OCI-LY1 (cell line): ENCODE results near the gene GFRA4.

ENCODE experiments used
- H2AFZ ChIP-seq: fragments of 200-600 bp; sonication (generic), shearing (Covaris generic); 2 replicates; pipeline ENCODE4 v1.6.0; 2014; ENCODE audit warnings: antibody characterized with exemption, mild to moderate bottlenecking, low read length
- H3F3A ChIP-seq: fragments of 200-600 bp; sonication (generic), shearing (Covaris generic); 2 replicates; pipeline ENCODE4 v1.6.0; 2014; ENCODE audit warnings: mild to moderate bottlenecking, antibody characterized with exemption, low read length, moderate library complexity; ENCODE audit not compliant: insufficient read depth
- H3K27ac ChIP-seq: fragments of 200-600 bp; sonication (generic); 2 replicates; pipeline ENCODE4 v1.5.1; 2014; ENCODE audit warnings: low read length, mixed run types, mild to moderate bottlenecking, low read depth; ENCODE audit not compliant: poor library complexity, severe bottlenecking
- H3K27me3 ChIP-seq: fragments of 200-600 bp; sonication (generic); 2 replicates; pipeline ENCODE4 v1.6.0; 2014; ENCODE audit warnings: antibody characterized with exemption, mild to moderate bottlenecking, low read length, moderate library complexity; ENCODE audit not compliant: insufficient read depth
- H3K36me3 ChIP-seq: fragments of 200-600 bp; sonication (generic); 2 replicates; pipeline ENCODE4 v1.6.1; 2014; ENCODE audit warnings: mild to moderate bottlenecking, antibody characterized with exemption, low read length, moderate library complexity, mixed read lengths; ENCODE audit not compliant: insufficient read depth
- H3K4me1 ChIP-seq: fragments of 200-600 bp; sonication (generic); 2 replicates; pipeline ENCODE4 v1.5.1; 2014; ENCODE audit warnings: mild to moderate bottlenecking, low read length, moderate library complexity; ENCODE audit not compliant: insufficient read depth, severe bottlenecking
- H3K4me2 ChIP-seq: fragments of 200-600 bp; sonication (generic), shearing (Covaris generic); 2 replicates; pipeline ENCODE4 v1.6.1; 2014; ENCODE audit warnings: low read length
- H3K4me3 ChIP-seq: fragments of 200-600 bp; sonication (generic); 2 replicates; pipeline ENCODE4 v1.5.1; 2014; ENCODE audit warnings: low read length, low read depth, mild to moderate bottlenecking, mixed read lengths; ENCODE audit not compliant: poor library complexity, severe bottlenecking
- H3K79me2 ChIP-seq: fragments of 200-600 bp; shearing (Covaris generic); 2 replicates; pipeline ENCODE4 v1.6.1; 2016; ENCODE audit warnings: mixed run types, low read length, mixed read lengths; ENCODE audit not compliant: insufficient read depth
- H3K9ac ChIP-seq: fragments of 200-600 bp; sonication (generic), shearing (Covaris generic); 2 replicates; pipeline ENCODE4 v1.6.1; 2014; ENCODE audit warnings: mild to moderate bottlenecking, low read length, mixed read lengths
- H3K9me2 ChIP-seq: fragments of 200-600 bp; sonication (generic), shearing (Covaris generic); 2 replicates; pipeline ENCODE4 v1.6.1; 2014; ENCODE audit warnings: low read depth, mild to moderate bottlenecking, low read length, mixed read lengths
- H3K9me3 ChIP-seq: fragments of 200-600 bp; shearing (Covaris generic); 2 replicates; pipeline ENCODE4 v1.6.1; 2014; ENCODE audit warnings: low read length, mixed read lengths
- H4K20me1 ChIP-seq: fragments of 200-600 bp; sonication (generic), shearing (Covaris generic); 2 replicates; pipeline ENCODE4 v1.6.0; 2016; ENCODE audit warnings: mild to moderate bottlenecking, low read length; ENCODE audit not compliant: insufficient read depth
- CTCF ChIP-seq: fragments of 200-600 bp; sonication (generic), shearing (Covaris generic); IDR thresholded peaks from 2 replicates; pipeline ENCODE4 v1.5.1; 2017; ENCODE audit warnings: mild to moderate bottlenecking, antibody characterized with exemption, low read length, moderate library complexity, mixed read lengths
- EZH2 ChIP-seq: fragments of 200-600 bp; sonication (generic), shearing (Covaris generic); IDR thresholded peaks from 2 replicates; pipeline ENCODE4 v1.8.0; 2017; ENCODE audit warnings: borderline replicate concordance, mixed run types, mild to moderate bottlenecking, antibody characterized with exemption, low read length, moderate library complexity, mixed read lengths

GFRA4 gene

GRCh38 chr20:3685341-3685740 is 22.1 kb upstream of the GFRA4 start:
- H3K27me3 ChIP-seq: peaks cover 6% of the 10 kb centered on the region
- no peaks in the 10 kb centered on the region for H3K9me2 ChIP-seq
- no peak overlapping the region for H3K27ac ChIP-seq
- H3K4me2 ChIP-seq: no peak overlapping the region
- H4K20me1 ChIP-seq: no peaks in the 10 kb centered on the region
- H3K9ac ChIP-seq: no peak overlapping the region
- TF ChIP-seq EZH2 (no peak), CTCF (no peak)
- no peak overlapping the region for H3K4me3 ChIP-seq
- H3K79me2 ChIP-seq: no peaks in the 10 kb centered on the region
- no peaks in the 10 kb centered on the region for H3K9me3 ChIP-seq
- H3F3A ChIP-seq: no peaks in the 10 kb centered on the region
- H3K4me1 ChIP-seq: no peaks in the 10 kb centered on the region
- no peak overlapping the region for H2AFZ ChIP-seq
- no peaks in the 10 kb centered on the region for H3K36me3 ChIP-seq

- no peak within 1 kb of the TSS for H3K4me2 ChIP-seq
- TF ChIP-seq EZH2 (no peak), CTCF (no peak)
Observed at GRCh38 chr20:3681931-3682781, 19.0 kb upstream of the GFRA4 start, which contains the start of gene ADAM33. ADAM33 (minus strand) TSS chr20:3682010; CDS start chr20:3682004, 6 bp downstream.

GRCh38 chr20:3681352-3681930 is 18.2 kb upstream of the GFRA4 start:
- Histone ChIP-seq H3K4me1 (no peaks in the 10 kb centered on the region), H3K79me2 (no peaks in the 10 kb centered on the region), H3K27ac (no peak overlapping the region), H3K9me3 (no peaks in the 10 kb centered on the region), H3K27me3 (peaks cover 6% of the 10 kb centered on the region; the same call in 1 of the 2 replicates), H2AFZ (no peak overlapping the region), H3K4me2 (no peak overlapping the region), H4K20me1 (no peaks in the 10 kb centered on the region), H3K36me3 (no peaks in the 10 kb centered on the region), H3K9me2 (no peaks in the 10 kb centered on the region), H3F3A (no peaks in the 10 kb centered on the region), H3K9ac (no peak overlapping the region), H3K4me3 (no peak overlapping the region)
- no peak for TF ChIP-seq EZH2
- TF ChIP-seq CTCF: no peak

More at GRCh38 chr20:3681931-3682781, 19.0 kb upstream of the GFRA4 start, which contains the start of gene ADAM33:
- no peaks in the 10 kb centered on the region for H3K9me2 ChIP-seq
- H2AFZ ChIP-seq: no peak within 1 kb of the TSS
- no peaks in the 10 kb centered on the region for H3K36me3 ChIP-seq
- H3K27ac ChIP-seq: no peak within 1 kb of the TSS
- H3K4me1 ChIP-seq: no peaks in the 10 kb centered on the region
- H3K4me3 ChIP-seq: no peak within 1 kb of the TSS
- H3K79me2 ChIP-seq: no peaks in the 10 kb centered on the region
- no peak within 1 kb of the TSS for H3K9ac ChIP-seq
- H4K20me1 ChIP-seq: no peaks in the 10 kb centered on the region
- peaks cover 6% of the 10 kb centered on the region; the same call in 1 of the 2 replicates for H3K27me3 ChIP-seq
- H3K9me3 ChIP-seq: no peaks in the 10 kb centered on the region
- H3F3A ChIP-seq: no peaks in the 10 kb centered on the region
